Stimulated activated CD8-positive, alpha-beta memory T cell treated with anti-CD3 and anti-CD28 coated beads, Interleukin-2, amount 100 ng/mL, for 1 hour (primary cell): Measurements from ENCODE around the gene MARS1.

Experiments
- DNase-seq, 2 donors: peaks; one replicate each; pipeline ENCODE4 v3.0.0-alpha.2; 2020; ENCODE audit warnings: low read depth in 2 of 2

The MARS1 gene

DNA sequence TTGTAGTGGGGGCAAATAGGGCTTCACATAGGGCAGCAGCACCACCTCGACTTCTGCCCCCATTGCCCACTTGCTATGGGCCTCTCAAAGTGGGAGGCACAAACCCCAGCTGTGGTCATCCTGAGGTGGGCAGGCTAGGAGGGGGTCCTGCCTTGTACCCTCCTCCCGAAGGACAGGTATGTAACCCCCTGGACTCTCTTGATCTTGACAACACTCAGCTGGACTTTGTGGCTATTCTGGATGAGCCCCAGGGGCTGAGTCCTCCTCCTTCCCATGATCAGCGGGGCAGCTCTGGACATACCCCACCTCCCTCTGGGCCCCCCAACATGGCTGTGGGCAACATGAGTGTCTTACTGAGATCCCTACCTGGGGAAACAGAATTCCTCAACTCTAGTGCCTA lies 16.2 kb upstream of the MARS1 start:
- no peak for DNase-seq

DNA sequence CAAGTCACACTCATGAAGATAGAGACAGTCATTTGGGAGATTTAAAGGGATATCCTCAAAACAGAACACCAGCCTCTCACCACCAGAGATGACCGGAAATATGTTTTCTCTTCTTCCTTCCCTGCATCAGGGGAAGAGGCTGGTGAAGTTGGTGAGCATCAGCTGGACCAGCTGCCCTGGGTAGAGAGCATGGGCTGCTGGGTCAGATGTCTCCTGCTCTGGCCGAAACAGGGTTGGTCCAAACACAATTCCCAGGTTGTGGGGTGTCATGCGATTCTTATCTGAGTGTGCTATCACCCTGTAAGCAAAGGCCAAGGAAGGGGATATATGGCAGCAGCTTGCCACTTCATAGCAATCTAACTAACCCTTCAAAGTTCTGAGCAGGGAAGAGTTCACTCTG lies 15.5 kb upstream of the MARS1 start:
- no peak for DNase-seq

DNA sequence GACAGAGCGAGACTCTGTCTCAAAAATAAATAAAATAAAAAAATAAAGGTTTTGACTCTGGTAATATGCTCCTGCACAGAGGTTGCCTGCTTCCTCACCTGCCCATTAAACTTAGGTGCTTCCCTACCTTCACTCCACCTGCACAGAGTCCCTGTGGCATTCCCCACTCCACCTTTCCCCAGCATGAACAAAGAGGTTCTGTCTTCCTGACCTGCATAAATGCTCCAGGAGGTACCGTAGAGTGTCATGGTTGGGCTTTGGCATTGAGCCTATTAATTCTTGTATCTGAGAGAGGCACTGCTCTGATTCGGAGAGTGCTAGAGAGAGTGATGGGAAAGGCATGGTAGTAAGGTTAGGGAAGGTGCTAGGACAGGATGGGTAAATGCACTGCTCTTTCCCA lies 14.5 kb upstream of the MARS1 start:
- no peak for DNase-seq

DNA sequence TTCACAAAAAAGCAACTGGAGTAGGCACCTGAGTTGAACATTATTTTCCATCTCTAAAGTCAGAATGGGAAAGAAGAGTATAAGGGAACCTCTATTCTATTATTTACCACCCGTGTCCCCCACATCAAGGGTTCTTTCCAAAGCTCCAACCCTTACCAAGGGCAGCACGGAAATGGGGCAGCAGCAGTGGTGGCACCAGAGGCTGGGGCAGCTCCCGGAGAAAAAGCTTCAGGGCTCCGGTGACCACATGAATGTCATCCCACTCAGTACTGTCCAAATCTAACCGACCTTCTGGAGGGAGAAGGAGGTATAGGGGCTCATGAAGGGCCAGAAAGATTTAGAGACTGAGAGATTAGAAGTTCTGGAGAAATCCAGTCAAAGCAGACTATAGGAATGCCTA lies 14.0 kb upstream of the MARS1 start:
- DNase-seq = no peak

DNA sequence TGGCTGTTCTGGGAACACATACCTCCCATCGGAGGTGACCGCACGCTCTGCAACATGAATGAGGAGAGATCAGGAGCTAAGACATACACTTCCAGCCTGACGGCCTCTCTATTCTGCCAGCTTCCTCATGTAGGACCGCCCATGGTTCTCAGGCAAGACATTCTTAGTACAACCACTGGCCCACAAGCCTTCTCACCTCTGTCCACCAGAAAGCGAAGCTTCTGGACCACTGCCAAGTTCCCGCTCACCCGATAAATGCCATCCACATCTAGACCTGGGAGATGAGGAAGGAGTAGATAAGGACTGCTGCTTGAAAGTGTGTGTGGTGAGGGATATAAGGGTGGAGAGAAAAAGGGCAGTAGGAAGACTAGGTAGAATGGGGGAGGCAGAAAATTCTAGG lies 13.4 kb upstream of the MARS1 start:
- no peak for DNase-seq

DNA sequence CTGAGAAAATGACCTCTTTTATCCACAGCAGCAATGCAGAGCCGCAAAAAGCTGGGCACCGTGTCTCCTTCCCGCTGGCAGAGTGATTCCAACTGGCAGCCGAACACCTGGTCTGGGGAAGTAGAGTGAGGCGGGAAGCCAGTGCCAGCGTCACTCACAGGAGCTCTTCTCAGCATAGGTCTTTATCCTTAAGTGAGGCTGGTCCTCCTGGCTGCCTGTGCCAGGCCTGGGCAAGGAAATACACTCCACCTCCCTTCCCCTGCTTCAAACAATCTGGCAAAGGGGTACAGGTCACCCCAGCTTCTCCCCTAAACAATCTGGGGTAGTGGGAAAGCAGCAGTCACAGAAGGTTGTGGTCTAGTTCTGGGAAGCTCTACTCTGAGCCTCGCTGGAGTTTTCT lies 13.0 kb upstream of the MARS1 start:
- DNase-seq = no peak

DNA sequence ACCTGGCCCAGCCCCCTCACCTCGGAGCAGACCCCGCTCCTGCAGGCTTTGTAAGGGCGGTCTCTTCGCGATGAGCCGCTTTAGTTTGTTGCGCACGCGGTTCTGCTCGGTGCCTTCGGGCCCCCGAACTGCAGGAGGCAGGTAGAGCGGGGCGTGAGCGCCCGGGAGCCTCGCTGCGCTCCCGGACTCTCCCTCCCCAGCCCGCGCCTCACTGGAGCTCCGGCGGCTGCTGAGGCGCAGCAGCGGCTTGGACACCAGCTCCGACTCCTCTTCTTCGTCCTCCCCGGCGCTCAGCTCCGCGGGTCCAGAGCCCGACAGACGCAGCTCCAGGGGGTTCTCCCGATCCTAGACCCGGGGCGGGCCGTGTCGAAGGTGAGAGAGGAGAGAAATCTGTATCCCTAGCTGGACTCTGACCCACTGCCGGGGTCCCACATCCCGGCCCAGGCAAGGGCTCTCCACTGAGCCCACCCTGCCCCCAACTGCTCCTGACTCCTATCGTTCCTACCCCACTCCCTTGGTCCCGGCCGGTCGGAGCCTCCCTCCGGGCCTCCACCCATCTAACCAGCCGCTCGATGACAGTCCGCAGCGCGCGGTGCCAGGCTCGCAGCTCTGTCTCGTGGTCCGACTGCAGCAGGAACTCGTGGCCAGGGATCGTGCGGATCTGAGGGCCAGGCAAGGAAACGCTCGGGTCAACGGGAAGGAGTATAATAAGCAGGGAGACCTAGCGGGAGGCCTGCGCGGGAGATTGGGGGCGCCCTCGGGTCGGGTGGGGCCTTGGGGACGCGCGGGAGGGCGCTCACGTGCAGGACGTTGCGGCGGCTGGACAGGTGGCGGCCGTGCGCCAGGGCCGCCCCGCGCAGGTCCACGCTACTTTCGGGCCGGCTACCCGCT lies 12.4 kb upstream of the MARS1 start:
- no peak for DNase-seq

DNA sequence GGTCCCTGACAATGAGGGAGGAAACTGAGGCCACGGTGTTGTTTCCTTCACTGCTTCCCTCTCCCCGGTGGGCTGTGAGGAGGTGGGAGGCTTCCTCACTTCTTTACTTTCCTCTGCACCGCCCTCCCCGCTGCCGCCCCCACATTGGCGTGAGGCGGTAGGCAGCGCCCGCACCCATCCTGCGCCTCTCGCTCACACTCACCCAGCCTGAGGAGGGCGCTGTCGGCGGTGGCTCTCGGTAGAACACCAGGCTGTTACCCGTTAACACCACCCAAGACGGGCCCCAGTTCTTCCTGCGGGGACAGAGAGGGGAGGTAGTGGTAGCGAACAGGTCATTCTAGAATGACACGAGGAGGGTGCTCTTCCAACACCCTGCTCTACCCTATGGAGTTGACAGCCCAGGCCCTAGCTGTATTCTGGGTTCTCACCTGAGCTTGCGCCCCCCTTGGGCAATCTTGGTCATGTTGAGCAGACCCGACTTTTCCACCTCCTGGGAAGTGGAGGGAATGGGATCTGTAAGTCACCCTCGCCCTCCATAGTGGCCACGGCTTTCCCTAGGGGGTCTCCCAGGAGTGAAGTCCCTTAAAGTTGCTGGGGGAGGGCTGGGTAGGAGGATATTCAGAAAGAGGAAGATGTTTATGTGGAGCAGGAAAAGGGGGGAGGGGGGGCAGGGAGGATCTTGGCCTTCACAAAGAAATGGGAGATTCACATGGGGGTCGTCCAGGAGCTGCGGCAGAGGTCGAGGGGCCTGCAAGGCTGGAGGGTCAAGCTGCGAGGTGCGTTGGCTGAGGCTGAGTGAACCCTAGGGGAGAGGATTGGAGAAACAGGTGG lies 11.5 kb upstream of the MARS1 start:
- no peak for DNase-seq

DNA sequence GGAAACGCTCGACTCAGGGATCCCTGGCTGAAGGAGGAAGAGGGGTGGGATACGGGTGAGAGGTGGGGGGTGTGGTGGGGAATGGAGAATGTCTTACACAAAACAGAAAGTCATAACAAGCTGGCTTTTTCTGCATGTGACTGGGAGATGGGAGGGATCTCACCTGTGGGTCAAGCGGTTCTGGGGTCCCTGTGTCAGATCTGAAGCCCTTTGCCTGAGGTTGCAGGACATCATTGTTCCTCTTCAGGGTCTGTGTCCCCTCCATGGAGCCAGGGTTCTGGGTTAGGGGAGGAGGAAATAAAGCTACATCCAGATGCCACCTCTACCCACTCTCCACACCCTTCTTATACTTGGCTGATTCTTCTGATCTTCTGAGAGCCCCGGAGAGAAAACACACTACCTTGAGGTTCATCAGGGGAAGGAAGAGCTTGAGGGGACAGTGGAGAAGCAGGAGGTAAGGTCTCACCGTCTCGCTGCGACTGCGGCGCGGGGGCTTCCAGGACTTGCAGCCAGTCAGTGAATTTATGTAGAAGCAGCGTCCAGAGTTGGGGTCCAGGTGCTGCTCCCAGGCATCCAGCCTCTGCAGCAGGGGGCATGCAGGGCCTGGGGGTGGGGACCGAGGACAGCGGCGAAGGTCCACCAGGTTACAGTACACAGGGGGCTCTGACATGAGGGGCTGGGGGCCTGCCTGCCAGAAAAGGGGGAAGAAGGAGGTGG lies 10.7 kb upstream of the MARS1 start:
- no peak for DNase-seq

DNA sequence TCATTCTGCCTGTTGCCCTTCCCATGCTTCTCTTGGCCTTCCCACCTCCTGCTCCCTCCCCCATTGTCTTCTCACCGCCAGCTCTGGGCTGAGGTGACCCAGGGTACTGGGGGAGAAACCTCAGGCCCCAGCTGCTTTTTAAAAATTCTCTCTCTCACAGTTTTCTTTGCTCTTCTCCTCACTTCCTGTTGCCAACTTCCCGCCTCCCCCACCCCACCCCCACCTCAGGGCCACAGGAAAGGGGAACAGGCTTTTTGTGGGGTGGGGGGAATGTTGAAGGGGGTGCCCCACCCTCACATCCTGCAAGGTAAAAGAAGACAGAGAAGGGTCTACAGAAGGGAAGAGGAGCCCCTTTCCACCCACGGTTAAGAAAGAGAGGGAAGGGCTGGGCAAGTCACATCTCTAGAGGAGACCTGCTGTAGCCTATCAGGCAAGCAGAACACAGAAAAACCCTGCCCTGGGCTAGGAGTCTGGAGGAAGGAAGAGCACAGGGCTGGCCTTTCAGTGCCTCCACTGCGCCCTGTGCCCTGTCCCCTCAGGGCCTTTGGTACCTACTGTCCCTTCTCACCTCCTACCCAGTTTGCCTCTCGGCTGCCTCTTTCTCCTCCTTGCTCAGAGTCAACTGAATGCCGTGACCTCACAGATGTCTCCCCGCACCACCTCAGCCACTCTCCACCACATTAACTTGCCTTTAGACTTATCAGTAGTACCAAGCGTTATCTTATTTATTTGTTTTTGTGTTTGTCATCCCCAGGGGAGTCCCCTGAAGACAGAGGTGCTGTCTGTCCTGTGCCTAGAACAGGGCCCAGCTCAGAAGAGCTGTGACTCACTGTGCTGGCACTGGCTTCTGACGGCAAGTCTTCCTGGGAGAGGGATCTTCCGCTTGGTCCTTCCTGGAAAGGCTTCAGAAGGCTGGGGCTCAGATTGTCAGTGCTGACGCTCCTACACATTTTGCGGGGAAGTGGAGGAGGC lies 9.9 kb upstream of the MARS1 start:
- no peak for DNase-seq

DNA sequence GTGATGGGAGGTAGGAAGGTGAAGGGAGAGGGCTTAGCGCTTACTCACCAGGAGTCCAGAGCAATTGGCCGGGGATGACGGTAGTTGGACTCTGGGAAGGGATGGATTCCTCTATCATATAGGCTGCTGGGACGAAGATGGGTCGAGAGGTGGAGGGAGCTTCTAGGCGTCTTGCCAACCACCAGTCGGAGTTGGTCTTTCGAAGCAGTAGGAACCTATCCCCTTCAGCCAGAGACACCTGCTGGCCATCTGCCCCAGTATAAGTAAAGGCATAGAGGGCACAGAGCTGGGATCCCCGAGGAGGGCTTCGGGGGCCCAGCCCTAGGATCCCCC lies 8.9 kb upstream of the MARS1 start:
- DNase-seq = no peak

DNA sequence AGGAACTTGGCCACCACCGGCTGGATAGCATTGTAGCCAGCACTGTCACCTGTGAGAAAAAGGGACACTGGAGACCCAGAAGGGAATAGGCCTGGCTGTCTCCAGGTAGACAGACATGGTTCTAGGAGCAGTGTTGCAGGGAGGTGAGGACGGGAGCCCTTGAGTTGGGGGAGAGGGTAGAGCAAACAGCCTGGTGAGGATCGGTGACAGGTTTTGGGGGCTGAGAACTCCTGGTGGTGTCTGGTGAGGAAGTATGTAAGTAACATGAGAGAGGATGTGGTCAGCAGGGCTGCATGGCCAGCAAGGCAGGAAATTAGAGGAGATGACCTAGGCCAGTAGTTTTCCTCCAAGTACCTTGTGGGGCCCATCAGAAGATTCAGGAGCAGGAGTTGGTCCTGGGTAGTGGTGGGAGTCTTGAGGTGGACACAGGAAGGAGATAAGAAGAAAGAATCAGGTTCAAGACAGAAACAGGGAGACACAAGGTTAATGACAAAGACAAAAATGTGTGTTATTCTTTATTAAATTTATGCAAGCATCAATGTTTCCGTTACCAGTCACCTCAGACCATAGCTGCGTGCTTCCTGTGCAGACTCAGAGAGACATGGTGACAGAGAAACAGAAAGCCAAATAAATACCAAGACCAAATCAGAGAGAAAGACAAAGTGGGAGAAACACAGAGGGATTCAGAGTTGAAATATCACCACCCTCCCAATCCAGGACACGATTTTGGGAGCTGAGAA lies 8.3 kb upstream of the MARS1 start, which contains the start of gene ARHGAP9:
TSS of gene ARHGAP9 (minus strand) at position 491 of the 740 bp plus-strand sequence. CDS start at position 31, 460 bp downstream.
- no peak for DNase-seq

DNA sequence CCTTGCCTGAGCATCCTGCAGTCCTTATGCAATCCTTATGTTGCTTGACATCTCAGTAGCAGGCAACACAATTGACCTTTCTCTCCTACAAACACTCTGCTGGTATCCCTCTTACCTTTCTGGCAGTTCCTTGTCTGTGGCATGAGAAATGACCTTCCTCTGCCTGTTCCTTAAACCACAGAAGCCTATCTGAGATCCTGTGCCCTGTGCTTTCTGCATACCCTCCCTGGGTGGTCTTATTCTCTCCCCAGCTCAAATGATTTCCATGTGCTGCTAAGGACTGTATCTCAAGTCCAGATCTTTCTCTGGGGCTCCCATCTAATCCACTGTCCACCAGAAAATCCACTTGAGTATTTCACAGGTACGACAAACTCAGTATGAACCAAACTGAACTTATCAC lies 6.2 kb upstream of the MARS1 start:
- DNase-seq = no peak

DNA sequence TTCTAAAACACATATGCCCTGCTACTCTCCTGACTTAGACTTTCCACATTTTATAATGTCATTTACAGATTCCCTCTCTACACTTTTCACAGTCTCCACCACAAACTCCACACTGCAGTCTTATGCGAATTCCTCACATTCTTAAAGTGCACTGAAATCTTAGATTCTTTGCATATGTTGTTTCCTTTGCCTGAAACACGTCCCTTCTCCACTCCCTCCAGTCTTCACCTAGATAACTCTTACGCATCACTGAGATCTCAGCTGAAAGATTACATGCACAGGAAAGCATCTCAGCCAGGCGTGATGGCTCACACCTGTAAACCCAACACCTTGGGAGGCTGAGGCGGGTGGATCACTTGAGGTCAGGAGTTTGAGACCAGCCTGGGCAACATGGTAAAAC lies 4.4 kb upstream of the MARS1 start:
- no peak for DNase-seq

DNA sequence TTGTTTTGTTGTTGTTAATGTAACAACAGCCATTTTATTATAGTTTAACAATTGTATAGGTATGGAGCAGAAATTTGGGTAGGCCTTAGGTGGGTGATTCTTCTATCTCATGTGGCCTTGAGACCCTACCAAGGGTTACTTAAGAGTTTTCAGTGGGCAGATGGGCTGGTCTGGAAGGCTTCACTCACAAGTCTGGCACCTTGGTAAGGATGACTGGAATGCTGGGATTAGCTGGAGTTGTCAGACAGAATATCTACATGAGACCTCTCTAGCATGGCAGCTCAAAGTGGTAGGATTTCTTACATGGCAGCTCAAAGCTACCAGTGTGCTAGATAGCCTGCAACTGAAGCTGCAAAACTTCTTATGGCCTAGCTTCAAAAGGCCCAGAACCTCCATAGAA lies 2.2 kb upstream of the MARS1 start:
- DNase-seq = no peak

DNA sequence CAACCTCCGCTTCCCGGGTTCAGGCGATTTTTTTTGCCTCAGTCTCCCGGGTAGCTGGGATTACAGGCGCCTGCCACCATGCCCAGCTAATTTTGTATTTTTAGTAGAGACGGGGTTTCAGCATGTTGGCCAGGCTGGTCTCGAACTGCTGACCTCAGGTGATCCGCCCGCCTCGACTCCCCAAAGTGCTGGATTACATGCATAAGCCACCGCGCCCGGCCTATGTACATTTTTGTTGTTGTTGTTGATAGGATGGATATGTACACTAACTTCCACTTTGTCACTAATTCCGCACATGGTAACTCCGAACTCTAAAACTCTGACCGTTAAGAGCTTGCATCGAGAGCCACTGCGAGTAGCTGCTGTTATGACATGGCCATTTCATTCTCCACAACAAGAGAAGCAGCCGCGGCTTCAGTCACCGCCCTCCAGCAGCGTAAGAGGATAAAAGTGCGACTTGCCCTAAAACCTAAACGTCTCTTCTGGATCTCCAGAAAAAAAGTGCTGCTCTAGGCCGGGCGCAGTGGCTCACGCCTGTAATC lies 742 bp upstream of the MARS1 start:
- DNase-seq = no peak

DNA sequence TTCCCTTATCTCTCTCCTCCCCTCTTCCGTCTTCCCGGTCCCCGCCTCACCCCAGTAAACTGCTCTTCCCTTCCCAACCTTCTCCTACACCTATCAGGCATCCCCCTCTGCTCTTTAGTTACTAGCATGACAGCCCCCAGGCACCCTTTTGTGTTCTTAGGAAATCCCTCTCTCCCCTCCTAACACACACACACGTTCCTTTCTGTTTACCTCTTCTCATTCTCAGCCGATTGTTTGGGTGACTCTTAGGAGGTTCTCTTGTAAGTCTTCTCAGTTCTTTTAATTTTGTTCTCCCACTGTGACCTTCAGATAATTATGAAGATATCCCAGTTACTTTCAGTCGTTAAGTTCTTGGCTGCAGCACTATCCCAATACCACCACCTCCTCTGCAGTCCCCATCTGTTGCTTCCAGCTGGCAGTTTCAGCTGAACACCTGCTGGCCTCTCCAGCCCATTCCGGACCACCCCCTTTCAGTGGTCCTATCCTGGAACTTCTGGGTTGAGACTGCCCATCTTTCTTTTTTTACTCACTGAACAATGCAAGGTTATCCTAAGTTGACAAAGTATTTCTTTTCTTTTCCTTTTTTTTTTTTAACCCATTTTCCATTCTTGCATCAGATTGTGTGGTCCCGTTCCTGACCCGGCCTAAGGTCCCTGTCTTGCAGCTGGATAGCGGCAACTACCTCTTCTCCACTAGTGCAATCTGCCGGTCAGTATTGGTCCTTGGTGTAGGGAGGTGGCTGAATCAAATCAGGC lies 711 bp downstream of the MARS1 start:
- no peak for DNase-seq

DNA sequence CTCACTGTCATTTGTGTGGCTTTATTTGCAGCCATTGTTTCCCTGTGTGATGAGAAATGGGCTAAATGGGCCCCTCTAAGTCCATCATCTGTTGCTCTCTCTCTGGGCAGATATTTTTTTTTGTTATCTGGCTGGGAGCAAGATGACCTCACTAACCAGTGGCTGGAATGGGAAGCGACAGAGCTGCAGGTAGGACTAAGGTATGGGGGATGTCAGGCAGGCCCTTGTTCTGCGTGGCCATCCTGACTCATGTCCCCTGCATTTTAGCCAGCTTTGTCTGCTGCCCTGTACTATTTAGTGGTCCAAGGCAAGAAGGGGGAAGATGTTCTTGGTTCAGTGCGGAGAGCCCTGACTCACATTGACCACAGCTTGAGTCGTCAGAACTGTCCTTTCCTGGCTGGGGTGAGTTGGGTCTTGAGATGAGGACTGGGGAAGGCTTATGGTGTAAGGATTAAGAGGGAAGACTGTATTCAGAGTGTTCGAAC lies 1.3 kb downstream of the MARS1 start:
- DNase-seq = no peak

DNA sequence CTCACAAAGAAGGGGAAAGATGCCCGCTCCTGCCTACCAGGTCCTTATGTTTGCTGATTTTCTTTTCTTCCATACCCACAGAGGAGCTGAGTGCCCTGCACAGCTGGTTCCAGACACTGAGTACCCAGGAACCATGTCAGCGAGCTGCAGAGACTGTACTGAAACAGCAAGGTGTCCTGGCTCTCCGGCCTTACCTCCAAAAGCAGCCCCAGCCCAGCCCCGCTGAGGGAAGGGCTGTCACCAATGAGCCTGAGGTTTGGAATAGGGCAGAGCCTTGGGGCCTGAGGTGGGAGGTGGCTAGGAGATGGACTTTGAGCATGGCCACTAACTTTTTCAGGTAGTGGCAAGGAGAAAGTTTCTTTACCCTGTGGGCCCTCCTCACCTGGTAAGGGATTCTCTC lies 2.3 kb downstream of the MARS1 start:
- DNase-seq = no peak
